Smooth muscle cell (in vitro differentiated cells): ENCODE data around the gene XAB2. TPM values are rescaled to one million over a fixed set of nuclear protein-coding genes. Genes with fewer than 3 reads are reported as not detected.

Source experiments
- DNase-seq: peaks from one replicate; lab custom pipeline; 2025; ENCODE audit not compliant: unreplicated experiment; lab: John Stamatoyannopoulos, UW
- H2AFZ ChIP-seq: fragments of 200-600 bp; sonication (generic); 2 replicates; pipeline ENCODE4 v1.6.0; 2016; ENCODE audit warnings: antibody characterized with exemption, low read depth, mild to moderate bottlenecking
- H3F3A ChIP-seq: fragments of 200-600 bp; sonication (generic); 2 replicates; pipeline ENCODE4 v1.6.0; 2017; ENCODE audit warnings: antibody characterized with exemption, low read depth
- H3K27ac ChIP-seq: fragments of 200-600 bp; sonication (generic); 2 replicates; pipeline ENCODE4 v1.5.1; 2016; ENCODE audit warnings: low read depth, mild to moderate bottlenecking
- H3K27me3 ChIP-seq: fragments of 200-600 bp; sonication (generic); 2 replicates; pipeline ENCODE4 v1.6.1; 2016; ENCODE audit warnings: low read depth, mild to moderate bottlenecking
- H3K36me3 ChIP-seq: fragments of 200-600 bp; sonication (generic); 2 replicates; pipeline ENCODE4 v1.5.1; 2016; ENCODE audit warnings: low read depth
- H3K4me1 ChIP-seq: fragments of 200-600 bp; sonication (generic); 2 replicates; pipeline ENCODE4 v1.5.1; 2016; ENCODE audit warnings: low read depth
- H3K4me2 ChIP-seq: fragments of 200-600 bp; sonication (generic); 2 replicates; pipeline ENCODE4 v1.6.0; 2016; ENCODE audit warnings: mild to moderate bottlenecking
- H3K4me3 ChIP-seq: fragments of 200-600 bp; sonication (generic); 2 replicates; pipeline ENCODE4 v1.5.1; 2016; ENCODE audit warnings: mild to moderate bottlenecking
- H3K79me2 ChIP-seq: fragments of 200-600 bp; sonication (generic); 2 replicates; pipeline ENCODE4 v1.6.0; 2016; ENCODE audit warnings: low read depth, mild to moderate bottlenecking
- H3K9ac ChIP-seq: fragments of 200-600 bp; sonication (generic); 2 replicates; pipeline ENCODE4 v1.6.0; 2016; ENCODE audit warnings: low read depth
- H3K9me3 ChIP-seq: fragments of 200-600 bp; sonication (generic); replicated peaks from 2 replicates; pipeline ENCODE4 v1.5.1; 2016; ENCODE audit warnings: low read depth
- H4K20me1 ChIP-seq: fragments of 200-600 bp; sonication (generic); 2 replicates; pipeline ENCODE4 v1.6.0; 2016; ENCODE audit warnings: low read depth
- CTCF ChIP-seq: fragments of 200-600 bp; sonication (generic); IDR thresholded peaks from 2 replicates; pipeline ENCODE4 v1.5.1; 2017; ENCODE audit warnings: borderline replicate concordance, mild to moderate bottlenecking, antibody characterized with exemption; ENCODE audit not compliant: insufficient read depth, poor library complexity, severe bottlenecking
- WGBS: methylation state at CpG from one replicate; pipeline ENCODE4 v1.1.7; 2016; ENCODE audit warnings: low lambda C conversion rate; 5-methylcytosine and 5-hydroxymethylcytosine counted together
- polyA plus RNA-seq: library from polyadenylated mRNA; unstranded; fragments of >200 nt; fragmentation: Nextera tagmentation; extraction: Ambion mirVana; gene quantifications from 2 replicates; pipeline ENCODE4 v1.2.1, GENCODE V29; 2016
- total RNA-seq: library from RNA; depleted of rRNA; stranded (reverse); fragments of >200 nt; gene quantifications from 2 replicates; pipeline ENCODE4 v1.2.3, GENCODE V29; 2014

The XAB2 gene
- total and polyA plus RNA-seq, 2 experiments from 2014 or later, result 26.9 to 36.3 TPM

- no peak overlapping the region for H3K9ac ChIP-seq
- H2AFZ ChIP-seq, result no peak overlapping the region
- no peaks in the 10 kb centered on the region for H3K9me3 ChIP-seq
- H3F3A ChIP-seq, result no peaks in the 10 kb centered on the region
- DNase-seq, result no peak
- peaks cover 5% of the 10 kb centered on the region for H3K79me2 ChIP-seq
- no peak overlapping the region for H3K4me2 ChIP-seq
- no peaks in the 10 kb centered on the region for H3K4me1 ChIP-seq
- H3K36me3 ChIP-seq, result no peaks in the 10 kb centered on the region
- H3K4me3 ChIP-seq, result no peak overlapping the region
- no peak overlapping the region for H3K27ac ChIP-seq
- peaks cover 29% of the 10 kb centered on the region for H3K27me3 ChIP-seq
- H4K20me1 ChIP-seq, result no peaks in the 10 kb centered on the region
- TF ChIP-seq CTCF, result no peak
- 68% methylated on average over 7 of the region's 7 CpGs for WGBS
These were observed 47.0 kb upstream of the XAB2 start for GRCh38 chr19:7676376-7676775.

GRCh38 chr19:7674010-7675005 lies 45.0 kb upstream of the XAB2 start:
- H3K27me3 ChIP-seq, result peaks cover 42% of the 10 kb centered on the region
- WGBS, result 46% methylated on average over 15 of the region's 21 CpGs
- no peak for TF ChIP-seq CTCF

GRCh38 chr19:7672522-7672921 lies 43.2 kb upstream of the XAB2 start:
- no peaks in the 10 kb centered on the region for H3F3A ChIP-seq
- no peak for TF ChIP-seq CTCF

More at GRCh38 chr19:7674010-7675005, 45.0 kb upstream of the XAB2 start:
- H2AFZ ChIP-seq, result no peak overlapping the region
- no peaks in the 10 kb centered on the region for H3K36me3 ChIP-seq
- H3K9me3 ChIP-seq, result no peaks in the 10 kb centered on the region
- no peaks in the 10 kb centered on the region for H3K79me2 ChIP-seq
- H4K20me1 ChIP-seq, result no peaks in the 10 kb centered on the region
- no peaks in the 10 kb centered on the region for H3K4me1 ChIP-seq
- H3K4me3 ChIP-seq, result no peak overlapping the region
- no peak overlapping the region for H3K4me2 ChIP-seq
- no peak overlapping the region for H3K9ac ChIP-seq
- DNase-seq, result no peak
- no peaks in the 10 kb centered on the region for H3F3A ChIP-seq
- H3K27ac ChIP-seq, result no peak overlapping the region

More at GRCh38 chr19:7672522-7672921, 43.2 kb upstream of the XAB2 start:
- no peak overlapping the region for H2AFZ ChIP-seq
- H4K20me1 ChIP-seq, result no peaks in the 10 kb centered on the region
- H3K4me3 ChIP-seq, result no peak overlapping the region
- no peak overlapping the region for H3K27ac ChIP-seq
- no peaks in the 10 kb centered on the region for H3K9me3 ChIP-seq
- H3K4me1 ChIP-seq, result no peaks in the 10 kb centered on the region
- H3K9ac ChIP-seq, result no peak overlapping the region
- H3K36me3 ChIP-seq, result no peaks in the 10 kb centered on the region
- no peak overlapping the region for H3K4me2 ChIP-seq
- H3K79me2 ChIP-seq, result no peaks in the 10 kb centered on the region
- no peak for DNase-seq
- 55% methylated on average over 9 of the region's 9 CpGs for WGBS
- H3K27me3 ChIP-seq, result peaks cover 55% of the 10 kb centered on the region
